Ovary (tissue), 9 donors: ENCODE measurements around the gene UBE3C. TPM values are rescaled to one million over a fixed set of nuclear protein-coding genes. Genes with fewer than 3 reads are reported as not detected.

Experiments used
- DNase-seq, 5 donors: peaks; one replicate each; pipeline ENCODE4 v3.0.0-alpha.2; 2019 to 2020
- H3K27ac ChIP-seq, 2 donors: fragments of 200-600 bp; one replicate each; pipeline versions ENCODE4 v1.5.1 to v1.8.0; 2019 to 2022
- H3K27me3 ChIP-seq: fragments of 200-600 bp; one replicate; pipeline ENCODE4 v1.8.0; 2022
- H3K36me3 ChIP-seq: fragments of 200-600 bp; sonication (generic); one replicate; pipeline ENCODE4 v1.5.1; 2019
- H3K4me1 ChIP-seq: one replicate; pipeline ENCODE4 v1.8.1; 2013; ENCODE audit warnings: mild to moderate bottlenecking, moderate library complexity; ENCODE audit not compliant: insufficient read depth
- H3K4me3 ChIP-seq: fragments of 200-600 bp; sonication (generic); one replicate; pipeline ENCODE4 v1.5.1; 2017
- H3K9me3 ChIP-seq, 2 donors: fragments of 200-600 bp in 1 of 2; sonication (generic) in 1 of 2; one replicate each; pipeline versions ENCODE4 v1.5.1 to v1.8.1; 2013 to 2019; ENCODE audit warnings: mild to moderate bottlenecking in 1 of 2, moderate library complexity in 1 of 2
- EP300 ChIP-seq: sonication (generic); formaldehyde crosslinking; IDR thresholded peaks from one replicate; pipeline ENCODE4 v1.6.1; 2017; ENCODE audit warnings: antibody characterized with exemption
- POLR2A ChIP-seq: fragments of 450-650 bp; IDR thresholded peaks from one replicate; pipeline ENCODE4 v1.6.1; 2017; ENCODE audit warnings: antibody characterized with exemption, mild to moderate bottlenecking, moderate library complexity
- WGBS, 3 donors: extraction: QIAGEN DNeasy Blood & Tissue Kit in 1 of 3; methylation state at CpG; one replicate each; pipeline versions ENCODE4 v1.1.5 to v1.1.7; 2013 to 2017; 5-methylcytosine and 5-hydroxymethylcytosine counted together
- intact Hi-C, 4 donors: fragments of 100-400 bp; cut with DNase I; formaldehyde crosslinking; loops; one replicate each; pipeline versions ENCODE4 v1.11.0 to v1.15.1; 2022 to 2023
- polyA plus RNA-seq, 2 donors: library from polyadenylated mRNA; stranded (reverse); fragments of 200-250 nt in 1 of 2; fragments of 350-450 nt in 1 of 2; fragmentation: Illumina TruSeq in 1 of 2; extraction: RNeasy Lipid Tissue Mini Kit (QIAGEN cat#74804) in 1 of 2; gene quantifications; one replicate each; pipeline ENCODE4 v1.2.3, GENCODE V29; 2013 to 2014
- small RNA-seq: library from RNA; depleted of rRNA; stranded (forward); fragments of <200 nt; gene quantifications from one replicate; pipeline ENCODE3, GENCODE V24; 2016
- total RNA-seq, 7 donors: library from RNA; depleted of rRNA in 2 of 7; stranded (reverse); fragments of >200 nt in 2 of 7; fragmentation: NEBNext Ultra II Directional in 3 of 7; extraction: Animal tissue kit (Norgen Biotek cat#: 25700) in 3 of 7; gene quantifications; one replicate each; pipeline versions ENCODE4 v1.1.0 to v1.2.4, GENCODE V29; 2016 to 2023
- TF ChIP-seq, protein P1 (sequence below), 3 donors: fragments of 450-650 bp in 2 of 3; fragments of 200-600 bp in 1 of 3; IDR thresholded peaks; one replicate each; pipeline versions ENCODE4 v1.5.1 to v1.8.0; 2016 to 2022; ENCODE audit warnings: antibody characterized with exemption in 3 of 3, mild to moderate bottlenecking in 1 of 3
- donor health status: DM: no; HTN: no; CAD: no; lungs with moderate emphysema.
- donor health status: DM: no; HTN: no; CAD: no.
- donor health status: Bipolar disorder and iron deficiency.
- donor health status: DM: yes; HTN: yes; CAD: no.
- donor health status: DM: no; HTN: no; CAD: no.
- donor health status: DM: yes; HTN: yes; CAD: no.

Gene UBE3C
- total and polyA plus RNA-seq, 9 donors = 21.5 to 62.7 (median 45.4) TPM

DNA sequence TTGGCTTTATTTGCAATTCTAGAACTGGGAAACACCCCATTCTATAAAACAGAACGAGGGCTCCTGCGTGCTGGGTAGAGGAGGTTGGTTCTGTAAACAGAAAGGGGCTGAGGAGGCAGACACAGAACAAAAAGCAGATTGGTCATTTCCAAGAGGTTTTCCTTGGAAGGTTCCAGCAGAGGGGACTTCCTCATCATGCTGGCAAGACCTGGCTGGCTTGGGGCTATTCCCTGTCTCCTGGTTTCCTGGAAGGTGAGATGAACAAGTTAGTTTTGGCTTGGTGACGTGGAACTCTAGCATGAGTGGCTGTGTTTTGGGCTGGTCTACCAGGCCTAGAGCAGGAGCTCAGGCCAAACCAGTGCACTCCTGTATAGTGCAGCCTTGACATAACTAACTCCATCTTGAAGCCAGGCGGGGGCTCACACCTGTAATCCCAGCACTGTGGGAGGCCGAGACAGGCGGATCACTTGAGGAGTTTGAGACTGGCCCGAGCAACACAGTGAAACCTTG, 172.0 kb downstream of the UBE3C start:
- TF ChIP-seq EP300 (no peak), POLR2A (no peak)
- TF ChIP-seq, protein P1, sequence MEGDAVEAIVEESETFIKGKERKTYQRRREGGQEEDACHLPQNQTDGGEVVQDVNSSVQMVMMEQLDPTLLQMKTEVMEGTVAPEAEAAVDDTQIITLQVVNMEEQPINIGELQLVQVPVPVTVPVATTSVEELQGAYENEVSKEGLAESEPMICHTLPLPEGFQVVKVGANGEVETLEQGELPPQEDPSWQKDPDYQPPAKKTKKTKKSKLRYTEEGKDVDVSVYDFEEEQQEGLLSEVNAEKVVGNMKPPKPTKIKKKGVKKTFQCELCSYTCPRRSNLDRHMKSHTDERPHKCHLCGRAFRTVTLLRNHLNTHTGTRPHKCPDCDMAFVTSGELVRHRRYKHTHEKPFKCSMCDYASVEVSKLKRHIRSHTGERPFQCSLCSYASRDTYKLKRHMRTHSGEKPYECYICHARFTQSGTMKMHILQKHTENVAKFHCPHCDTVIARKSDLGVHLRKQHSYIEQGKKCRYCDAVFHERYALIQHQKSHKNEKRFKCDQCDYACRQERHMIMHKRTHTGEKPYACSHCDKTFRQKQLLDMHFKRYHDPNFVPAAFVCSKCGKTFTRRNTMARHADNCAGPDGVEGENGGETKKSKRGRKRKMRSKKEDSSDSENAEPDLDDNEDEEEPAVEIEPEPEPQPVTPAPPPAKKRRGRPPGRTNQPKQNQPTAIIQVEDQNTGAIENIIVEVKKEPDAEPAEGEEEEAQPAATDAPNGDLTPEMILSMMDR (IDR thresholded peaks at IDR 0.05) = no peak
- Histone ChIP-seq H3K4me3 (no peak overlapping the region), H3K9me3 (no peaks in the 10 kb centered on the region), H3K27me3 (no peaks in the 10 kb centered on the region), H3K4me1 (no peaks in the 10 kb centered on the region), H3K36me3 (no peaks in the 10 kb centered on the region), H3K27ac (no peak overlapping the region)
- intact Hi-C loops = no loop called here
- DNase-seq = no peak
- WGBS, 3 donors = 70 to 73% (median 71%) methylated on average over 7 of the region's 7 CpGs

DNA sequence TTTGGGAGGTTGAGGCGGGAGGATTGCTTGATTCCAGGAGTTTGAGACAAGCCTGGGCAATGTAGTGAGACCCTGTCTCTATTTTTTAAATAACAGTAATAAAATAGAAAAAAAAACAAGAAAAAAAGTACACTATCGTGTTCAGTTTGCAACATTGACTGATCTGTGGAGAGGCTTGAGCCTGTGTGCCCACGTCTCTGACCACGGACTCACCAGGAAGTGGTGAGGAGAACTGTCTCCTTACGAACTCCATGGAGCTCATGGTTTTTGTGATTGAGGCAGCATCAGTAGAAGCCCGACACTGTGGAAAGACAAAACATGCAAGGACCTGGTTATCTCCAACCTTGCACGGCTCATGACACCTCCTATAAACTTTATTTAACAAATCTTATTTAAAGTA, 174.2 kb downstream of the UBE3C start:
- Histone ChIP-seq H3K9me3 (no peaks in the 10 kb centered on the region), H3K36me3 (no peaks in the 10 kb centered on the region), H3K4me3 (no peak overlapping the region), H3K4me1 (no peaks in the 10 kb centered on the region), H3K27ac (no peak overlapping the region), H3K27me3 (no peaks in the 10 kb centered on the region)
- WGBS, 3 donors = 85 to 91% (median 85%) methylated on average over 7 of the region's 7 CpGs
- no peak for DNase-seq
- no peak for TF ChIP-seq EP300
- TF ChIP-seq POLR2A = no peak
- TF ChIP-seq, protein P1 (IDR thresholded peaks at IDR 0.05) = no peak
- intact Hi-C loops = no loop called here

DNA sequence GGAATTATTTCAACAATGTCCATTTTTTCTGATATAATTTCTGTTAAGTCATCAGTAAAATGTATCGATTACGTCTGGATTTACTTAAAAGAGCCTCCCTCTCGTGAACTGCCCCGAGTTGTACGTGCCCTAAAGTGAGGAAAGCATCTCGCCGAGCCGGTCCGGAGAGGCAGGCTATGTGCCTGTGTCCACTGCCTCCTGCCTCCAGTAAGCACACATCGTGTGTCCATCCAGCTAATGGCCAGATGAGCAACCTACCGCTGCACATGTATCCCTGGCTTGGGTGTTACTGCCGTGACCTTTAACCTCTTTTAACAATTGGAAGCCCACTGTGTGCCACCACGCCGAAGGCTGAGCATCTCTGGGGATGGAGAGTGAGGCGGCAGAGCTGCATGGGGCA, 174.9 kb downstream of the UBE3C start:
- TF ChIP-seq, protein P1 (IDR thresholded peaks at IDR 0.05) = no peak
- TF ChIP-seq POLR2A (no peak), EP300 (no peak)
- intact Hi-C loops = no loop called here
- no peak overlapping the region for H3K4me3 ChIP-seq
- no peaks in the 10 kb centered on the region for H3K9me3 ChIP-seq
- H3K27ac ChIP-seq = no peak overlapping the region
- no peaks in the 10 kb centered on the region for H3K4me1 ChIP-seq
- H3K27me3 ChIP-seq = no peaks in the 10 kb centered on the region
- DNase-seq = no peak
- no peaks in the 10 kb centered on the region for H3K36me3 ChIP-seq
- WGBS, 3 donors = 90 to 93% (median 91%) methylated on average over 15 of the region's 15 CpGs

DNA sequence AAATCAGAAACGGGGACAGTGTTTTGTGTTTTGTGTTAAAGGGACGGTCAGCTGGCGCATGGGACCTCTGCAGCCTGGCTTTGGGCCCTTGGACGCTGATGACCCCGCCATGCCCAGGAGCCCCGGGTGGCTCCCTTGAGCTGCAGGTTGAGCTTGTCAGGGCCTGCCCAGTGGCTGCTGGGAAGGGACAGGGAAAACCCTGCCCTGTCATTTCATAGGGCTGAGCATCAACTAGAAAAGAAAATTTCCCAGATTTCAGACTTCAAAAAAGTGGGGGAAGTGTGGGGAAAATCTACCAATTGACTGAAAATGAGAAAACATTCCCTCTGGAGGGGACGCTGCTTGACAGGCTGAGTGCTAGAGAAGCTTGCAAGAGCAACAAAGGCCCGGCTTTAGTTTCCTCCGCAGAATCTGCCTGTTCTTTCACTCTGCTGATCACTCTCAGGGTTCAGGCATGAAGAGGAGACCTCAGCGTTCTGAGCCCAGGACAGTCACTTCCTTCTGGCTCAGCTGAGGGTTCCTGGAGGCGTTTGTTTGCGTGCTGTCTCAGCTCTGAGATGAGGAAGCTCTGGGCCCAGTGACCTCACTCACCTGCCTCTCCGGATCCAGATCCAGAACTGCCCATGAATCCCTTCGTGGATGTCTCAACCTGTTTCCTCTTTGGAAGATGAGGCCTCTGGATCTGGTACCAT, 179.4 kb downstream of the UBE3C start:
- H3K27ac ChIP-seq = no peak overlapping the region
- H3K36me3 ChIP-seq = no peaks in the 10 kb centered on the region
- no peaks in the 10 kb centered on the region for H3K9me3 ChIP-seq
- DNase-seq = no peak
- intact Hi-C loops = no loop called here
- no peaks in the 10 kb centered on the region for H3K27me3 ChIP-seq
- TF ChIP-seq POLR2A (no peak), EP300 (no peak)
- TF ChIP-seq, protein P1 (IDR thresholded peaks at IDR 0.05) = no peak
- H3K4me3 ChIP-seq = no peak overlapping the region
- 73 to 74% (median 74%) methylated on average over 14 of the region's 14 CpGs for WGBS, 3 donors
- H3K4me1 ChIP-seq = no peaks in the 10 kb centered on the region

Small RNA genes lying within 50 kb of the gene (small RNA-seq; reads per million reads assigned to genes)
- not detected for gene AC004975.1

Other genes starting within 250 kb of the UBE3C start
- gene LMBR1, start 245.7 kb upstream of the UBE3C start, total RNA-seq = 10 to 100 TPM; 46.9 to 77.1 (median 63.5) TPM
- gene LMBR1, start 245.7 kb upstream of the UBE3C start, polyA plus RNA-seq = 10 to 100 TPM; 20.0 to 50.7 TPM
- 10 to 100 TPM; 12.6 to 26.5 (median 15.6) TPM for gene NOM1, start 189.2 kb upstream of the UBE3C start, total RNA-seq
- 10 to 100 TPM in 1 of 2 donors, 1 to 10 TPM in 1; 7.7 to 12.7 TPM for gene NOM1, start 189.2 kb upstream of the UBE3C start, polyA plus RNA-seq
- gene MNX1, start 128.3 kb upstream of the UBE3C start, total RNA-seq = not detected
- gene MNX1, start 128.3 kb upstream of the UBE3C start, polyA plus RNA-seq = not detected
- 100 to 1,000 TPM in 2 of 7 donors, 10 to 100 TPM in 5; 79.0 to 106 (median 86.7) TPM for gene DNAJB6, start 198.1 kb downstream of the UBE3C start, total RNA-seq
- 100 to 1,000 TPM; 106 to 154 TPM for gene DNAJB6, start 198.1 kb downstream of the UBE3C start, polyA plus RNA-seq